NCI-H1436 treated with DMSO at 0.1 percent for 48 hours (cell line): Measurements from ENCODE around the gene PIM3.

Source experiments
- DNase-seq: peaks from one replicate; lab custom pipeline; 2025; lab: John Stamatoyannopoulos, UW

PIM3 gene

GRCh38 chr22:49960159-49961004 lies at the start of gene PIM3:
TSS of gene PIM3 (plus strand) at chr22:49960772. CDS start at chr22:49960948, 176 bp downstream.
- peak; percentile 79 for DNase-seq

GRCh38 chr22:49911881-49912625 lies 48.5 kb upstream of the PIM3 start:
- DNase-seq: no peak

- DNase-seq: no peak
These were observed 47.5 kb upstream of the PIM3 start for GRCh38 chr22:49913026-49913425.

GRCh38 chr22:49913446-49913845 lies 47.1 kb upstream of the PIM3 start:
- no peak for DNase-seq

GRCh38 chr22:49914256-49914655 lies 46.3 kb upstream of the PIM3 start:
- no peak for DNase-seq

GRCh38 chr22:49915610-49916009 lies 45.0 kb upstream of the PIM3 start:
- no peak for DNase-seq

GRCh38 chr22:49916831-49917230 lies 43.7 kb upstream of the PIM3 start:
- DNase-seq: no peak

- peak; percentile 79 for DNase-seq
These were observed 42.3 kb upstream of the PIM3 start, which contains the start of the genes ALG12 and CRELD2 for GRCh38 chr22:49917974-49918910. TSS of gene ALG12 (minus strand) at chr22:49918438. CDS start at chr22:49913765, 4,673 bp downstream. TSS of gene CRELD2 (plus strand) at chr22:49918634. CDS start at chr22:49918770, 136 bp downstream.

- no peak for DNase-seq
These were observed 41.4 kb upstream of the PIM3 start for GRCh38 chr22:49918911-49919881.

- no peak for DNase-seq
These were observed 39.7 kb upstream of the PIM3 start for GRCh38 chr22:49920859-49921258.

GRCh38 chr22:49921508-49922278 lies 38.9 kb upstream of the PIM3 start:
- no peak for DNase-seq

- no peak for DNase-seq
These were observed 38.1 kb upstream of the PIM3 start for GRCh38 chr22:49922484-49922883.

GRCh38 chr22:49922926-49923325 lies 37.6 kb upstream of the PIM3 start:
- no peak for DNase-seq

GRCh38 chr22:49923445-49923844 lies 37.1 kb upstream of the PIM3 start:
- no peak for DNase-seq

- DNase-seq: no peak
These were observed 36.3 kb upstream of the PIM3 start for GRCh38 chr22:49924113-49924833.

GRCh38 chr22:49925525-49926128 lies 34.9 kb upstream of the PIM3 start:
- DNase-seq: no peak

GRCh38 chr22:49926916-49927315 lies 33.7 kb upstream of the PIM3 start:
- DNase-seq: no peak

GRCh38 chr22:49927483-49928184 lies 32.9 kb upstream of the PIM3 start:
- DNase-seq: no peak
